Measurements from ENCODE around the gene PGPEP1.

PGPEP1 gene

DNA sequence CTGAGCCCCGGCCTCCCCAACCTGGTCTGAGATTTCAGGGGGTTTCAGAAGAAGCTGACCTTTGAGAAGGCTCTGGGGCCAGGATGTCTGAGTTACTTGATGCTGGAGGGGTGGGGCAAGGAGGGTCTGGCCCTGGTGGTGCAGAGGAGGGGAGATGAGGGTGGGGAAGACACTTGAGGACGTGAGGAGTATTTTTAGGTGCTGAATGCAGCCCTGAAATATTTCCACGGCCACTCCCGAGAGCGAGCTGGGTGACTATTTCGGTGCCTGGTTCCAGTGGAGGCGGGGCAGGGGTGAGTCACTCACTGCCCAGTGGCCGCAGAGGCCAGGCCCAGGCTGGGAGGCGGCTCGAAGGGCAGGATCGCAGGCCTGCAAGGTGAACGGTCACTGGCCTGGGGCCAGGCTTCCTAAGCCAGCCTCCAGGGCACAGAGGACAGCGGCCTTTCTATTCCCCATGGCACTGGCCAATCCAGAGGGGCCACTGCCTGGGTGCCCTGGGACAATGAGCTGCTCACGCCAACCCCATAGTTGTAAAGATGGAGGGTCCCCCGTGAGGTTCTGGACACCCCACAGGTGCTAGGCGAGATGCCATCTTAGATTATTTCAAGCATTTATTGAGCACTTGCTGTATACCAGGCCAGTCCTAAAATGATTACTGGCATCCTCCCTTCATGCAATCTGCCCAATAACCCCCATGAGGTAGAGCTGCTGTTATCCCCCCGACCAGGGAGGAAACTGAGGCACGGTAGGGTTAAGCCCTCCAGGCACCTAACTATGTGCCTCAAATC lies 39.3 kb upstream of the PGPEP1 start:
- no peak overlapping the region for H3K4me3 ChIP-seq (ENCODE audit: low read depth, low read length)
- TF ChIP-seq, protein P1, sequence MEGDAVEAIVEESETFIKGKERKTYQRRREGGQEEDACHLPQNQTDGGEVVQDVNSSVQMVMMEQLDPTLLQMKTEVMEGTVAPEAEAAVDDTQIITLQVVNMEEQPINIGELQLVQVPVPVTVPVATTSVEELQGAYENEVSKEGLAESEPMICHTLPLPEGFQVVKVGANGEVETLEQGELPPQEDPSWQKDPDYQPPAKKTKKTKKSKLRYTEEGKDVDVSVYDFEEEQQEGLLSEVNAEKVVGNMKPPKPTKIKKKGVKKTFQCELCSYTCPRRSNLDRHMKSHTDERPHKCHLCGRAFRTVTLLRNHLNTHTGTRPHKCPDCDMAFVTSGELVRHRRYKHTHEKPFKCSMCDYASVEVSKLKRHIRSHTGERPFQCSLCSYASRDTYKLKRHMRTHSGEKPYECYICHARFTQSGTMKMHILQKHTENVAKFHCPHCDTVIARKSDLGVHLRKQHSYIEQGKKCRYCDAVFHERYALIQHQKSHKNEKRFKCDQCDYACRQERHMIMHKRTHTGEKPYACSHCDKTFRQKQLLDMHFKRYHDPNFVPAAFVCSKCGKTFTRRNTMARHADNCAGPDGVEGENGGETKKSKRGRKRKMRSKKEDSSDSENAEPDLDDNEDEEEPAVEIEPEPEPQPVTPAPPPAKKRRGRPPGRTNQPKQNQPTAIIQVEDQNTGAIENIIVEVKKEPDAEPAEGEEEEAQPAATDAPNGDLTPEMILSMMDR (conservative IDR thresholded peaks at IDR 0.05; ENCODE audit: low read depth, low read length) = no peak
- peak; percentile 54 for DNase-seq (ENCODE audit: low read depth)

DNA sequence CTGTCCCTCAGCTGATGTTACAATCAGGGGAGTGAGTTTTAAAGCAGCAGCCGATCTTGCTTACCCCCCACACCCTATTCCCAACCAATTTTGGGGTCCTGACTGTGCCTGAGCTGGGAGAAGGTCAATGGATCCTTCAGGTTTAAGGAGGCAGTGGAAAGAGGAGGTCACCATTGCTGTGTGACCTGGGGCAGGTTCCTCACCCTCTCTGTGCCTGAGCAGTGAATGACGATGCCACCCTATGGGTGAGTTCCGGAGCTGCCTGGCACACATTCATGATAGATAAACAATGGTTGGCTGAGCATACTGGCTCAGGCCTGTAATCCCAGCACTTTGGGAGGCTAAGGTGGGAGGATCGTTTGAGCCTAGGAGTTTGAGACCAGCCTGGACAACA lies 38.7 kb upstream of the PGPEP1 start:
- TF ChIP-seq, protein P1 (conservative IDR thresholded peaks at IDR 0.05; ENCODE audit: low read depth, low read length) = no peak
- DNase-seq (ENCODE audit: low read depth) = no peak
- no peak overlapping the region for H3K4me3 ChIP-seq (ENCODE audit: low read depth, low read length)

GRCh38 chr19:18304208-18304457 lies 36.3 kb upstream of the PGPEP1 start:
- no peak for DNase-seq (ENCODE audit: low read depth)
- H3K4me3 ChIP-seq (ENCODE audit: low read depth, low read length) = no peak overlapping the region

DNA sequence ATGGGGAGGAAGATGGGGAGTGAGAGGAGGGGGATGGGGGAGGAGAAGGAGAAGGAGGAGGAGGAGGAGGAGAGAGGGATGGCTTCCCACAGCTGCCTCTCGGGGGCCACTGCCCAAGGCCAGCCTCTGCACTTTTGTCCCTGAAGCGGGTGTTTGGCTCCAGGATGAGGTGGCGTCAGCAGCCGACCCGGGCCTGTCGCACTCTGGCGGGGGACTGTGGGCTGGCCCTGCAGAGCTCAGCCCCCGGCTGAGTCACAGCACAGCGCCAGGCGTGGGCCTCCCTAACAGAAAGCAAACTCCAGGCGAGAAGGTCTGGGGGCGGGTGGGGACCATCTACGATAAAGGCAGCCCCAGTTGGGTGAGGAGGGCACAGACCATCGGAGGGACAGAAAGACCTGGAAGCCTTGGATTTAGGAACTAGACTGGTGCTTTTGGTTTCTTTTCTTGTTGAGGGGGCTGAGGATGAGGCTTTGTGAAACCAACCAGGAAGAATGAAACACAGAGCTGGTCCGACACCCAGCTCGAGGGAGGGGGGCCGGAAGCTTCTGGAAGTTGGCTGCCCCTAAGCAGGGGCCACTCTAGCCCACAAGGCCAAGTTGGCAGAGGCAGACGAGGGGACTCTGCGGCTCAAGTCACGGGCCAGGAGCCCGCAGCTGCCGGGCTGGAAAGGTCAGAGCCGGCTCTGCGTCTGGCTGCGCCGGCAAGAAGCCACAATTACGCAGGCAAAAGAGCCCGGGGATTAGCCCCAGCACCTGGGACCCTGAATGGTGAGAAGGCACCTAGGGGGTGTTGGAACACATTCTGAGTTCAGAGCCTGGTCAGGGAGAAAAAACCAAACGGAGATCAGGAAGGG lies 35.7 kb upstream of the PGPEP1 start:
- peak; percentile 80 for DNase-seq (ENCODE audit: low read depth)
- H3K4me3 ChIP-seq (ENCODE audit: low read depth, low read length) = peak overlapping the region; percentile 40
- TF ChIP-seq, protein P1 (conservative IDR thresholded peaks at IDR 0.05; ENCODE audit: low read depth, low read length) = no peak

More at GRCh38 chr19:18304208-18304457, 36.3 kb upstream of the PGPEP1 start:
- TF ChIP-seq, protein P1 (conservative IDR thresholded peaks at IDR 0.05; ENCODE audit: low read depth, low read length) = no peak

GRCh38 chr19:18306209-18306887 lies 34.0 kb upstream of the PGPEP1 start:
- H3K4me3 ChIP-seq (ENCODE audit: low read depth, low read length) = no peak overlapping the region
- TF ChIP-seq, protein P1 (conservative IDR thresholded peaks at IDR 0.05; ENCODE audit: low read depth, low read length) = no peak
- no peak for DNase-seq (ENCODE audit: low read depth)

DNA sequence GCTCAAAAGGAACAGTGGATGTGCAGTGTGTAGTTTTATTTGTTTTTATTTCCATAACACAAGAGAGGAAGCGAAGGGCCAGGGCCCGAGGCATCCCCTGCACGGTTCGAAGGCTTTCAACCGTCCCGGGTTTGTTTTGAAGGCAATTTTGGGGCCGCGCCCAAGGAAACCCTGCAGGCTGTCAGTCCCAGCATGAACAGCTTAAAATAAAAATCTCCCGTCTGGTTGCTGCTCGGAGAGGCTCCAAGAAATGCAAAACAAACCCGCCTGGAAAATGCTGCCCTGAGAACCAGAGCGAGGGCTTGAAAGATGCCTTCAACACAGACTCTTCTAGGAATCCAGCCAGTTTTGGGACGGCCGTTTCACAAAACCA lies 33.5 kb upstream of the PGPEP1 start:
- no peak overlapping the region for H3K4me3 ChIP-seq (ENCODE audit: low read depth, low read length)
- TF ChIP-seq, protein P1 (conservative IDR thresholded peaks at IDR 0.05; ENCODE audit: low read depth, low read length) = no peak
- DNase-seq (ENCODE audit: low read depth) = peak; percentile 44

Data from choroid plexus epithelial cell (primary cell).